ENCODE measurements around the gene CACNB4.
"Not testable (repeated sequence)": the region's sequence is repeated elsewhere in the genome, so short reads cannot be mapped to it uniquely, and the experiment has no call there.

CACNB4 gene

GRCh38 chr2:151891566-151892194 is 207.2 kb downstream of the CACNB4 start:
- no peak for DNase-seq

- DNase-seq = no peak
Observed at GRCh38 chr2:151887164-151887563, 211.7 kb downstream of the CACNB4 start.

GRCh38 chr2:151886241-151886640 is 212.6 kb downstream of the CACNB4 start:
- DNase-seq = peak; percentile 71

- DNase-seq = no peak
Observed at GRCh38 chr2:151882786-151883445, 215.9 kb downstream of the CACNB4 start.

GRCh38 chr2:151881342-151881741 is 217.5 kb downstream of the CACNB4 start:
- no peak for DNase-seq

- DNase-seq = no peak
Observed at GRCh38 chr2:151880586-151880985, 218.3 kb downstream of the CACNB4 start.

- no peak for DNase-seq
Observed at GRCh38 chr2:151878655-151879563, 219.9 kb downstream of the CACNB4 start.

- no peak for DNase-seq
Observed at GRCh38 chr2:151878204-151878603, 220.6 kb downstream of the CACNB4 start.

- not testable (repeated sequence) for DNase-seq
Observed at GRCh38 chr2:151875631-151876030, 223.2 kb downstream of the CACNB4 start.

- DNase-seq = no peak
Observed at GRCh38 chr2:151872463-151872862, 226.4 kb downstream of the CACNB4 start.

GRCh38 chr2:151869291-151869690 is 229.6 kb downstream of the CACNB4 start:
- DNase-seq = no peak

- peak; percentile 54 for DNase-seq
Observed at GRCh38 chr2:151862700-151863099, 236.1 kb downstream of the CACNB4 start.

GRCh38 chr2:151861174-151861573 is 237.7 kb downstream of the CACNB4 start:
- DNase-seq = no peak

GRCh38 chr2:151860613-151861146 is 238.2 kb downstream of the CACNB4 start:
- peak; percentile 25 for DNase-seq

- no peak for DNase-seq
Observed at GRCh38 chr2:151860210-151860609, 238.6 kb downstream of the CACNB4 start.

GRCh38 chr2:151857650-151858049 is 241.2 kb downstream of the CACNB4 start:
- peak; percentile 35 for DNase-seq

GRCh38 chr2:151855111-151855510 is 243.7 kb downstream of the CACNB4 start:
- DNase-seq = no peak

- peak; percentile 56 for DNase-seq
Observed at GRCh38 chr2:151853070-151853758, 245.6 kb downstream of the CACNB4 start.

- DNase-seq = no peak
Observed at GRCh38 chr2:151852260-151853069, 246.4 kb downstream of the CACNB4 start.

GRCh38 chr2:151851761-151852160 is 247.1 kb downstream of the CACNB4 start:
- DNase-seq = no peak

GRCh38 chr2:151849413-151850010 is 249.3 kb downstream of the CACNB4 start:
- DNase-seq = peak; percentile 41

Data from NCI-H510A treated with DMSO at 0.1 percent for 48 hours (cell line).